Islet of Langerhans (tissue), 1 donor: ENCODE results near the gene MSL1.

ENCODE experiments used
- FAIRE-seq: peaks from one replicate; lab custom pipeline; 2011; peaks lifted over from hg19 to GRCh38; lab: Jason Lieb, UNC

The MSL1 gene

GRCh38 chr17:40176754-40177110 lies 55.0 kb downstream of the MSL1 start:
- FAIRE-seq: no peak

DNA sequence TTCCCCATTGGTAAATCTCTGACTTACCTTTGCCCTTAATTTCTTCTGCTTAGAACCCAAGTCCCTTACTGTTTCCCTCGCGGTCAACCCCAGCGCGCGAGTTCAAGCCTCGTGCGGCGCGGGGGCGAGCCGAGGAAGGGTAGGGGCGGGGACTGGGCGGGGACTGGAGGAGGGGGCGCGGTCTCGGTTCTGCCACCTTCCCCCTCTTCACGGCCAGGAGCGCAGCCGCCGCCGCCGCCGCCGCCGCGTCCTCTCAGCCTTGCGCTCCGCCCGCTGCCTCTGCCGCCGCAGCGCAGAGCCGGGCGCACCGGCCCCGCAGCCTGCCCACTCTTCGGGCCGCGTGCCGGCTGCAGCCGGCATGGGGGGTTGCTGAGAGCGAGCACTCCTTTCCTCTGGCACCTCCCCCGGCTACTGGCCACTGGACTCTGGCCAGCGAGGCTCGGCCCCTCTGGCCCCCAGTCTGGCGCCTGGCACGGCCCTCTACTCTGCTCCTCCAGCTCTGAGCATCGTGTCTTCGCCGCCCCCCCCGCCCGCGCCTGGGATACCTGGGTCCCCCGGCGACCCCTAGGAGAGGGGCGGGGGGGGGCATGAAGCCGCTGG lies 55.6 kb downstream of the MSL1 start, which contains the start of gene RAPGEFL1:
Gene RAPGEFL1 (plus strand): TSS at position 196 of the 600 bp plus-strand sequence. CDS start 392 bp downstream, at position 588.
- FAIRE-seq: no peak

GRCh38 chr17:40178021-40178601 lies 56.3 kb downstream of the MSL1 start:
- no peak for FAIRE-seq

- no peak for FAIRE-seq
These were observed 56.9 kb downstream of the MSL1 start for GRCh38 chr17:40178660-40179059.

DNA sequence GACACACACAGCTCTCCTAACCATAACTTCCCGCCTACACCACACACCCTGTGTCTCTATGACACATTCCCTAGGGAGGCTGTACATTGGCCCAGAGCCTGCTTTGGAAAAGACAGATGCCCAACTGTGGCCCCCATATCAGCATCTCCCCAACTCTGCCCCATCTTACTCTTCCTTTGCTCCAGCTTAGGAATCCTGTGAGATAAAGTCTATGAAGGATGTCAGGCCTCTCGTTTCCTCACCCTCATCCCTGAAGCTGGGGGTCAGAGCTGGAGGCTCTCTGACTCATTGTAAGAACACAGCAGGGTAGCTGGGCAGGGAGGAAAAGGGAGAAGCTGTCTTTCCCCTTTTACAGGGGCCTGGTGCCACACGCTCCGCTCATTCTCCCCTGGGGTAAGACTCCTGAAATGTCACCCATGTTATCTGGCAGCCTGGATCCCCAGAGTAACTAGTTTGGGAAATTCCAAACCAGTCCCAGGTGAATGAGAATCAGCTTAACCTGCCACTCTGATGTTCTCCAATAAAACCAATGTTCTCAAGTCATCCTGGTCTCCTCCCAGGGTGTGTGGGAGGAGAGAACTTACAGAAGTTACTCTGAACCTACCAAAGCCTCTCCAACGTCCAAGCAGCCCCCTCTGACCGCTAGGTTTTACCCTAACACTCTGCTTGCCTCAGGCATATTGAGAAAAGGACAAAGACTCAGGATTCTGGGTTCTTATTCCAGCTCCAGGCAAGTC lies 58.3 kb downstream of the MSL1 start:
- no peak for FAIRE-seq

- FAIRE-seq: no peak
These were observed 58.9 kb downstream of the MSL1 start for GRCh38 chr17:40180694-40181093.

DNA sequence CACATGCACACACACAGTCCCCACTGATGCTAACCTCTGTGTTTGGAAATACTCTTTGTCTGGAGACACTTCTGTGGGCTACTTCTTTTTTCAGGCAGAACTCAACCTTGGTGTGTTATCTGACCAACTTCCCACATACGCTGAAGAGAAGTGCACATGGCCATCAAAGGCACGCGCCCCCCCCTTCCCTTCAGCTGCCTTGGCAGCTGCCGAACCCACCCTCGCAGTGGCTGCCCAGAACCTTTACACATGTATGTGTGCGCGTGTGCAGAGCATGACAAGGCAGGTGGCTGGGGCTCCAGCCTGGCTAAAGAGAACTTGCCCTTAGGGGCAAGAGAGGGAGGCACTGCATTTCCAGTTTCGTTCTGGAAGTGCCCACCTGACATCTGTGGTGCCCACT lies 59.4 kb downstream of the MSL1 start:
- no peak for FAIRE-seq

GRCh38 chr17:40182606-40183005 lies 60.8 kb downstream of the MSL1 start:
- no peak for FAIRE-seq
